ENCODE results near the gene ETNPPL. TPM values are rescaled to one million over a fixed set of nuclear protein-coding genes. Genes with fewer than 3 reads are reported as not detected.
A peak's percentile ranks its signal among the peaks of the same experiment; 100 is the strongest.

The ETNPPL gene
- total and polyA plus RNA-seq, 2 of the 13 experiments (the other 11 are each of a cell fraction or from before 2014, with no cell fraction given): 1.4 to 6.0 TPM

GRCh38 chr4:108775921-108776320 lies 13.1 kb upstream of the ETNPPL start:
- no peak for FAIRE-seq
- intact Hi-C loops (cut with micrococcal nuclease; ENCODE audit: unreplicated experiment): no loop called here
- 77% methylated on average over 5 of the region's 5 CpGs for WGBS (ENCODE audit: low lambda C conversion rate)

DNA sequence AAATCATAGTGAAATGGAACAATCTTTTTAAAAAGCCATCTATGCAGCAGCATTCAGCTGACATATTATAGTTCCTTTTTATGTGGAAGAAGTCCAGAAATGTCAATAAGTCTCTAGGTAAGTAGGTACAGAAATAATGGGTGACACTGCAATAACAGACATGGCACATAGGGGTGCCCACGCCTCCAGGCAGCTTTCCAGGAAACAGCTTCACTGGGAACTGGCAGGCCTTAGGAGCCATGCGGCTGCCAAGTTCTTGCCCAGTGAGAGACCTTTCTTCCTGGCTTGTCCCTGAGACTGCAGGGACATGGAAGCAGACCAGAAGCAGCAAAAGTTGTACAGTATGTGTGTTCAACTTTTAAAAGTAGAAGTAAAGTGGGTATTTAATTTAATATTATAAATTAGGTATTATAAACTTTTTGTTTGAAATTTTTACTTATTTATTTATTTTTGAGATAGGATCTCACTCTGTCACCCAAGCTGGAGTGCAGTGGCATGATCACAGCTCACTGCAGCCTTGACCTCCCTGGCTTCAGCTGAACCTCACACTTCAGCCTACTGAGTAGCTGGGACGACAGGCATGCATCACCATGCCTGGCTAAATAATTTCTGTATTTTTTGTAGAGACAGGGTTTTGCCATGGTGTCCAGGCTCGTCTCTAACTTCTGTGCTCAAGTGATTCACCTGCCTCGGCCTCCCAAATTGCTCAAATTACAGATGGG lies 12.1 kb upstream of the ETNPPL start:
- Histone ChIP-seq H3K27me3 (ENCODE audit: control insufficient read depth in 1 of 2, insufficient read depth in 2 of 2, low read length in 2 of 2) (no peaks in the 10 kb centered on the region), H3K9me3 (ENCODE audit: low read length) (no peaks in the 10 kb centered on the region), H3K4me3 (replicated peaks in 1 of 3; ENCODE audit: insufficient read depth in 1 of 3, low read depth in 2 of 3, low read length in 3 of 3) (no peak overlapping the region), H3K4me1 (ENCODE audit: insufficient read depth, low read length) (no peaks in the 10 kb centered on the region), H3K9ac (ENCODE audit: insufficient read depth, low read depth, low read length) (no peak overlapping the region), H3K4me2 (ENCODE audit: low read depth, low read length) (no peak overlapping the region), H3K36me3 (replicated peaks in 1 of 2; ENCODE audit: control insufficient read depth in 1 of 2, insufficient read depth in 2 of 2, low read length in 2 of 2) (no peaks in the 10 kb centered on the region), H3K27ac (ENCODE audit: extremely low read length, insufficient read depth, low read length) (no peak overlapping the region), H3K79me2 (ENCODE audit: insufficient read depth, low read length) (no peaks in the 10 kb centered on the region), H4K20me1 (ENCODE audit: insufficient read depth, low read length) (no peaks in the 10 kb centered on the region), H2AFZ (ENCODE audit: low read length) (no peak overlapping the region)
- intact Hi-C loops (cut with micrococcal nuclease; ENCODE audit: unreplicated experiment) (no loop called here), in situ Hi-C loops (cut with HindIII; ENCODE audit: extremely low pct_ligation_motif_present, low pct_unique_long_range_greater_than_20kb) (no loop called here)
- POLR2A ChIA-PET: no interaction called here
- FAIRE-seq: no peak
- CTCF ChIA-PET (ENCODE audit: low intra/inter-chr PET ratio, low total read pairs): no interaction called here
- TF ChIP-seq KMT2A (CRISPR knock-in tag; IDR thresholded peaks at IDR 0.05) (no peak), ZNF550 (CRISPR knock-in tag; IDR thresholded peaks at IDR 0.05; ENCODE audit: borderline replicate concordance) (no peak), TBP (CRISPR knock-in tag; IDR thresholded peaks at IDR 0.05) (no peak), ZNF7 (CRISPR knock-in tag; IDR thresholded peaks at IDR 0.05) (no peak), TOE1 (CRISPR knock-in tag; IDR thresholded peaks at IDR 0.05) (no peak), ZNF598 (CRISPR knock-in tag; IDR thresholded peaks at IDR 0.05; ENCODE audit: borderline replicate concordance) (no peak)
- TF ChIP-seq, protein P1, sequence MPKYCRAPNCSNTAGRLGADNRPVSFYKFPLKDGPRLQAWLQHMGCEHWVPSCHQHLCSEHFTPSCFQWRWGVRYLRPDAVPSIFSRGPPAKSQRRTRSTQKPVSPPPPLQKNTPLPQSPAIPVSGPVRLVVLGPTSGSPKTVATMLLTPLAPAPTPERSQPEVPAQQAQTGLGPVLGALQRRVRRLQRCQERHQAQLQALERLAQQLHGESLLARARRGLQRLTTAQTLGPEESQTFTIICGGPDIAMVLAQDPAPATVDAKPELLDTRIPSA (CRISPR knock-in tag; IDR thresholded peaks at IDR 0.05; ENCODE audit: borderline replicate concordance): no peak
- TF ChIP-seq, protein P2, sequence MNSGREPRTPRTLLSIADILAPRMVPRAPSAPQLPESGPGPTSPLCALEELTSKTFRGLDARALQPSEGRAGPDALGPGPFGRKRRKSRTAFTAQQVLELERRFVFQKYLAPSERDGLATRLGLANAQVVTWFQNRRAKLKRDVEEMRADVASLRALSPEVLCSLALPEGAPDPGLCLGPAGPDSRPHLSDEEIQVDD (CRISPR knock-in tag; IDR thresholded peaks at IDR 0.05; ENCODE audit: borderline replicate concordance): no peak
- WGBS (ENCODE audit: low lambda C conversion rate): 16% methylated on average over 5 of the region's 5 CpGs
- no TSS peak for BruUV-seq (replicated peaks)
- no peak for DNase-seq (ENCODE audit: low spot score)
- ATAC-seq: peak; percentile 59

More at GRCh38 chr4:108775921-108776320, 13.1 kb upstream of the ETNPPL start:
- no peaks in the 10 kb centered on the region for H3K27me3 ChIP-seq (ENCODE audit: control insufficient read depth in 1 of 2, insufficient read depth in 2 of 2, low read length in 2 of 2)
- ATAC-seq (no peak), DNase-seq (ENCODE audit: low spot score) (no peak)
- no peaks in the 10 kb centered on the region for H3K36me3 ChIP-seq (replicated peaks in 1 of 2; ENCODE audit: control insufficient read depth in 1 of 2, insufficient read depth in 2 of 2, low read length in 2 of 2)
- no peak overlapping the region for H3K4me3 ChIP-seq (replicated peaks in 1 of 3; ENCODE audit: insufficient read depth in 1 of 3, low read depth in 2 of 3, low read length in 3 of 3)
- H4K20me1 ChIP-seq (ENCODE audit: insufficient read depth, low read length): no peaks in the 10 kb centered on the region
- H3K9me3 ChIP-seq (ENCODE audit: low read length): no peaks in the 10 kb centered on the region
- no peak overlapping the region for H3K9ac ChIP-seq (ENCODE audit: insufficient read depth, low read depth, low read length)
- H3K27ac ChIP-seq (ENCODE audit: extremely low read length, insufficient read depth, low read length): no peak overlapping the region
- no peaks in the 10 kb centered on the region for H3K79me2 ChIP-seq (ENCODE audit: insufficient read depth, low read length)
- no peak overlapping the region for H3K4me2 ChIP-seq (ENCODE audit: low read depth, low read length)
- POLR2A ChIA-PET: no interaction called here
- CTCF ChIA-PET (ENCODE audit: low intra/inter-chr PET ratio, low total read pairs): no interaction called here
- TF ChIP-seq STAG1 (CRISPR knock-in tag; IDR thresholded peaks at IDR 0.05) (peak; percentile 20; the same call in 1 of the 2 replicates), MEIS2 (CRISPR knock-in tag; IDR thresholded peaks at IDR 0.05) (no peak)
- in situ Hi-C loops (cut with HindIII; ENCODE audit: extremely low pct_ligation_motif_present, low pct_unique_long_range_greater_than_20kb): no loop called here
- BruUV-seq (replicated peaks): no TSS peak
- no peaks in the 10 kb centered on the region for H3K4me1 ChIP-seq (ENCODE audit: insufficient read depth, low read length)
- H2AFZ ChIP-seq (ENCODE audit: low read length): no peak overlapping the region

All from HepG2 (cell line).